ENCODE data around the gene UGT2A3.
"Not testable (repeated sequence)": the region's sequence is repeated elsewhere in the genome, so short reads cannot be mapped to it uniquely, and the experiment has no call there.

UGT2A3 gene

GRCh38 chr4:68948985-68949384 is 2.6 kb downstream of the UGT2A3 start:
- no peak for ATAC-seq
- Mint-ChIP-seq H3K36me3 (ENCODE audit: low read depth) (no peaks in the 10 kb centered on the region), H3K9me3 (no peaks in the 10 kb centered on the region), H3K27me3 (no peaks in the 10 kb centered on the region), H3K4me3 (no peak overlapping the region), H3K27ac (no peak overlapping the region), H3K4me1 (no peaks in the 10 kb centered on the region)
- DNase-seq = no peak

- no peaks in the 10 kb centered on the region for H3K4me1 Mint-ChIP-seq
- H3K9me3 Mint-ChIP-seq = no peaks in the 10 kb centered on the region
- H3K27ac Mint-ChIP-seq = no peak overlapping the region
- H3K4me3 Mint-ChIP-seq = no peak overlapping the region
- H3K27me3 Mint-ChIP-seq = no peaks in the 10 kb centered on the region
- no peak for ATAC-seq
- no peak for DNase-seq
- H3K36me3 Mint-ChIP-seq (ENCODE audit: low read depth) = no peaks in the 10 kb centered on the region
Observed at GRCh38 chr4:68948044-68948743, 3.4 kb downstream of the UGT2A3 start.

- no peak for DNase-seq
- Mint-ChIP-seq H3K4me3 (no peak overlapping the region), H3K36me3 (ENCODE audit: low read depth) (no peaks in the 10 kb centered on the region), H3K9me3 (peaks cover 7% of the 10 kb centered on the region), H3K27ac (no peak overlapping the region), H3K4me1 (no peaks in the 10 kb centered on the region), H3K27me3 (no peaks in the 10 kb centered on the region)
- no peak for ATAC-seq
Observed at GRCh38 chr4:68929076-68929737, 22.4 kb downstream of the UGT2A3 start.

GRCh38 chr4:68927165-68927564 is 24.4 kb downstream of the UGT2A3 start:
- no peak overlapping the region for H3K27ac Mint-ChIP-seq
- no peaks in the 10 kb centered on the region for H3K27me3 Mint-ChIP-seq
- peaks cover 10% of the 10 kb centered on the region for H3K9me3 Mint-ChIP-seq
- no peaks in the 10 kb centered on the region for H3K36me3 Mint-ChIP-seq (ENCODE audit: low read depth)
- no peak for ATAC-seq
- DNase-seq = no peak
- no peak overlapping the region for H3K4me3 Mint-ChIP-seq
- no peaks in the 10 kb centered on the region for H3K4me1 Mint-ChIP-seq

- H3K27me3 Mint-ChIP-seq, H3K4me3 Mint-ChIP-seq: not testable (repeated sequence)
- peaks cover 10% of the 10 kb centered on the region for H3K9me3 Mint-ChIP-seq
Observed at GRCh38 chr4:68922202-68922601, 29.4 kb downstream of the UGT2A3 start.

GRCh38 chr4:68921051-68921450 is 30.6 kb downstream of the UGT2A3 start:
- no peak overlapping the region for H3K27ac Mint-ChIP-seq
- no peak for DNase-seq
- no peaks in the 10 kb centered on the region for H3K36me3 Mint-ChIP-seq (ENCODE audit: low read depth)
- H3K4me1 Mint-ChIP-seq = no peaks in the 10 kb centered on the region
- no peaks in the 10 kb centered on the region for H3K27me3 Mint-ChIP-seq
- H3K9me3 Mint-ChIP-seq = peaks cover 5% of the 10 kb centered on the region
- no peak overlapping the region for H3K4me3 Mint-ChIP-seq
- no peak for ATAC-seq

More at GRCh38 chr4:68922202-68922601, 29.4 kb downstream of the UGT2A3 start:
- not testable (repeated sequence) for H3K36me3 Mint-ChIP-seq (ENCODE audit: low read depth); DNase-seq; H3K4me1 Mint-ChIP-seq; H3K27ac Mint-ChIP-seq; ATAC-seq

GRCh38 chr4:68917016-68917415 is 34.6 kb downstream of the UGT2A3 start:
- Mint-ChIP-seq H3K36me3 (ENCODE audit: low read depth) (no peaks in the 10 kb centered on the region), H3K27me3 (no peaks in the 10 kb centered on the region), H3K9me3 (no peaks in the 10 kb centered on the region), H3K4me3 (no peak overlapping the region), H3K27ac (no peak overlapping the region), H3K4me1 (no peaks in the 10 kb centered on the region)
- ATAC-seq = no peak
- DNase-seq = no peak

GRCh38 chr4:68912807-68913206 is 38.8 kb downstream of the UGT2A3 start:
- H3K27me3 Mint-ChIP-seq = no peaks in the 10 kb centered on the region

GRCh38 chr4:68909385-68909784 is 42.2 kb downstream of the UGT2A3 start:
- DNase-seq (no peak), ATAC-seq (no peak)
- Mint-ChIP-seq H3K27ac (no peak overlapping the region), H3K4me1 (no peaks in the 10 kb centered on the region), H3K27me3 (no peaks in the 10 kb centered on the region), H3K36me3 (ENCODE audit: low read depth) (no peaks in the 10 kb centered on the region), H3K4me3 (no peak overlapping the region), H3K9me3 (no peaks in the 10 kb centered on the region)

More at GRCh38 chr4:68912807-68913206, 38.8 kb downstream of the UGT2A3 start:
- Mint-ChIP-seq H3K4me3 (no peak overlapping the region), H3K4me1 (no peaks in the 10 kb centered on the region), H3K36me3 (ENCODE audit: low read depth) (no peaks in the 10 kb centered on the region), H3K27ac (no peak overlapping the region), H3K9me3 (no peaks in the 10 kb centered on the region)
- no peak for DNase-seq
- no peak for ATAC-seq

GRCh38 chr4:68907788-68908700 is 43.6 kb downstream of the UGT2A3 start:
- Mint-ChIP-seq H3K4me1 (no peaks in the 10 kb centered on the region), H3K9me3 (no peaks in the 10 kb centered on the region), H3K4me3 (no peak overlapping the region), H3K36me3 (ENCODE audit: low read depth) (no peaks in the 10 kb centered on the region), H3K27me3 (no peaks in the 10 kb centered on the region), H3K27ac (no peak overlapping the region)
- DNase-seq = no peak
- no peak for ATAC-seq

GRCh38 chr4:68907245-68907644 is 44.4 kb downstream of the UGT2A3 start:
- DNase-seq = no peak
- no peaks in the 10 kb centered on the region for H3K36me3 Mint-ChIP-seq (ENCODE audit: low read depth)
- ATAC-seq = no peak
- no peaks in the 10 kb centered on the region for H3K4me1 Mint-ChIP-seq
- H3K27ac Mint-ChIP-seq = no peak overlapping the region
- H3K4me3 Mint-ChIP-seq = no peak overlapping the region
- H3K9me3 Mint-ChIP-seq = no peaks in the 10 kb centered on the region
- no peaks in the 10 kb centered on the region for H3K27me3 Mint-ChIP-seq

- ATAC-seq = no peak
- Mint-ChIP-seq H3K27ac (no peak overlapping the region), H3K36me3 (ENCODE audit: low read depth) (no peaks in the 10 kb centered on the region), H3K27me3 (no peaks in the 10 kb centered on the region), H3K4me3 (no peak overlapping the region), H3K4me1 (no peaks in the 10 kb centered on the region), H3K9me3 (no peaks in the 10 kb centered on the region)
- DNase-seq = no peak
Observed at GRCh38 chr4:68906780-68907137, 44.8 kb downstream of the UGT2A3 start.

- no peak overlapping the region for H3K4me3 Mint-ChIP-seq
- ATAC-seq = no peak
- DNase-seq = no peak
- H3K27me3 Mint-ChIP-seq = no peaks in the 10 kb centered on the region
- H3K36me3 Mint-ChIP-seq (ENCODE audit: low read depth) = no peaks in the 10 kb centered on the region
- H3K9me3 Mint-ChIP-seq = no peaks in the 10 kb centered on the region
- no peak overlapping the region for H3K27ac Mint-ChIP-seq
- H3K4me1 Mint-ChIP-seq = no peaks in the 10 kb centered on the region
Observed at GRCh38 chr4:68905939-68906779, 45.4 kb downstream of the UGT2A3 start.

- no peak for ATAC-seq
- Mint-ChIP-seq H3K4me3 (no peak overlapping the region), H3K27me3 (no peaks in the 10 kb centered on the region), H3K9me3 (no peaks in the 10 kb centered on the region), H3K4me1 (no peaks in the 10 kb centered on the region), H3K27ac (no peak overlapping the region), H3K36me3 (ENCODE audit: low read depth) (no peaks in the 10 kb centered on the region)
- DNase-seq = no peak
Observed at GRCh38 chr4:68905598-68905938, 46.0 kb downstream of the UGT2A3 start.

Data from activated naive CD8-positive, alpha-beta T cell treated with anti-CD3 and anti-CD28 coated beads, Interleukin-2, amount 50 U/mL, for 24 hours (primary cell).